ENCODE data around the gene RAMAC.
"Not testable (repeated sequence)": the region's sequence is repeated elsewhere in the genome, so short reads cannot be mapped to it uniquely, and the experiment has no call there.

The RAMAC gene

DNA sequence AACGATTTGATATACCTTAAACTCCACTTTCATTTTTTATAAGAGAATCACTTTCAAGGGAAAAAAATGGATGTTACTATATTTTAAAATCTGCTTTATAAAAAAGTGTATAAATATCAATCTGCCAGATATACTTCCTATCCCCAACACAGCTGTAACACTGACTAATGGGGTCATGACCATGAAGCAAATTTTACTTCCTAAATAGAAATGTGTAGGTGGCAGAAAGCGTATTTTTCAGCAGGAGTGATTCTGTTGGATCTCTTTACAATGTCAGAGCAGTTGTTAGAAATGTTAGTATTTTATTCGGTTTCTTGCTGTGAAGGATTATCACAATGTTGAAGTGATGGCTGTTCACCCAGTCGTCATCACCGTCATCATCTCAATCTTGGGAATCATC, 30.9 kb downstream of the RAMAC start:
- DNase-seq = no peak

DNA sequence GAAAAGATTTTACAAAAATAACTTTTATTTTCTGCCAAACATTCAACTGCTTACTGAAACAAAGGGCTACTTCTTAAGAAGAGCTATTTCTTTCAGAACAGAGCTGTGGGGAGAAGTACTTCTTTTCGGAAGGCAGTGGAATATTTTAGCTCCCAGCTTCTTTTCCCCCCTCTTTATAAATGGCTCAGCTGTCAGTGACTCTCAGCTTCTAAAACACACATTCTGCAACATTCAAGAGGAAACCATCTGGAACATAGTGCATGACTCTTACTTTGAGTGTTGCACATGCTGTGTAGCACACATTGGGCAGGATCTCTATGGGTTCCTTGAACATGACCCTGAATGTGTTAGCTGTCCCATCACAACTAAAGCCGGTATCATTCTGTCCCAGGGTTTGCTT, 32.4 kb downstream of the RAMAC start:
- DNase-seq = no peak

DNA sequence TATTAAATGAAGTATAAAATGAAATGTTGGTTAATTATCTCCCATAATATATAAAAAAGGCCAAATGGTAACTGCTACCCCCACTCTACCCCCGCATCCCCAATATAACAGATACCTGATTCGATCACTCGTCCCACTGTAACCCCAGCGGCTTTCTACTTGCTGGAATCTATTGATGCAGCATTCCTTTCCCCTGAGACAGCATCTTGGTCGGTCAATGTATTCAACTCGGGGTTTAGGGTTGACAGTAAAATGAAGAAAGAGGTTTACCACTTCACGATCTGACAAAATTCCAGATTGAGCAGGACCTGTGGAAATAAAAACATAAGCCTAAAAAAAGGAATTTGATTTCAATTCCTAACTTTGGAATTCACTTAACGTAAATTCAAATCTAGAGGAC, 44.0 kb downstream of the RAMAC start:
- no peak for DNase-seq

DNA sequence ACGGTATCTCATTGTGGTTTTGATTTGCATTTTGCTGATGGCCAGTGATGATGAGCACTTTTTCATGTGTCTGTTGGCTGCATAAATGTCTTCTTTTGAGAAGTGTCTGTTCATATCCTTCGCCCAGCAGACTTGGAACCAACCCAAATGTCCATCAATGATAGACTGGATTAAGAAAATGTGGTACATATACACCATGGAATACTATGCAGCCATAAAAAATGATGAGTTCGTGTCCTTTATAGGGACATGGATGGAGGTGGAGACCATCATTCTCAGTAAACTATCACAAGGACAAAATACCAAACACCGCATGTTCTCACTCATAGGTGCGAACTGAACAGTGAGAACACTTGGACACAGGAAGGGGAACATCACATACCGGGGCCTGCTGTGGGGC, 45.2 kb downstream of the RAMAC start:
- not testable (repeated sequence) for DNase-seq

DNA sequence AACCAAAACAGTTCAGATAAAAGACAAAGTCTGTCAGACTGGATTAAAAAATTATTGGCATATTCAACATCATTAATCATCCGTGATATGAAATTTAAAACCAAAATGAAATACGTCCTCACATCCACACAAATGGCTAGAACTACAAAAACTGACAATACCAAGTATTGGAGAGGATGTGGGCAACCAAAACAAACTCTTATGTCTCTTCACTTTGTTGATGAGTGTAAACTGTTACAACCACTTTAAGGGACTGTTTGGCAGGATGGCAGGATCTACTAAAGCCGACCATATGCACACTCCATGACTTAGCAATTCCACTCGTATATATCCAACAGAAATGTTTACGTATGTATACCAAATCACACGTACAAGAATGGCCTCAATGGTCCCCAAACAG, 50.2 kb downstream of the RAMAC start:
- no peak for DNase-seq

DNA sequence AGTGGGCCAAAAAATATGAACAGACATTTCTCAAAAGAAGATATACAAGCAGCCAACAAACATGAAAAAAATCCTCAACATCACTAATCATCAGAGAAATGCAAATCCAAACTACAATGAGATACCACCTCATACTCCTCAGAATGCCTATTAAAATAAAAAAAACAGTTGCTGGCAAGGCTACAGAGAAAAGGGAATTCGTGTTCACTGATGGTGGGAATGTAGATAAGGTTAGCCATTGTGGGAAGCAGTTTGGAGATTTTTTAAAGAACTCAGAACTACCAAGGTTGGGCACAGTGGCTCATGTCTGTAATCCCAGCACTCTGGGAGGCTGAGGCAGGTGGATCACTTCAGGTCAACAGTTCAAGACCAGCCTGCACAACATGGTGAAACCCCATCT, 53.2 kb downstream of the RAMAC start:
- DNase-seq = no peak
